ENCODE results near the gene EGFL7.

DNA sequence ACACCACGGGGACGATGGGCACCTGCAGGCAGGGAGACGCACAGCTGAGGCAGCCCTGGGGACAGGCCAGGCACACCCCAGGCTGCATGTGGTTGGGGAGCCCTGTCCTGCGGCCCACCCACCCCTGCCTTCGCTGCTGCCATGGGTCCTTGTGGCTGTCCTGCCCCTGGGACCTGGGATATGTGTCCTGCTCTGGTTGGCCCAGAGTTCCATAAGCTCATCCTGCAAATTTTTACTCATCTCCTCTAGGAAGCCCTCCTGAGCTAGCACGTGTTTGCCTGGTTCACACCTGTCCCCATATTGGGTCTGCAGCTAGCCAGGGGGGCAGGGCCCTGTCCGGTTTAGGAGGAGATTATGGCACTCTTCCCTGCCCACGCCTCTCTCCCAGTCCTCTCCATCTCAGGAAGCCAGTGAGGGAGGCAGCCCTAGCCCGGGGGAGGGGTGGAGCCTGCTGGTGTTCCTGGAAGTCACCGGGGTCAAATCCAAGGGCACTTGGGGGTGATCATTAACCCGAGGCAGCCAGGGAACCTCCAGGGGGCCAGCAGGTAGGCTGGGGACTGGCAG is 12.2 kb downstream of the EGFL7 start:
- TF ChIP-seq, protein P1, sequence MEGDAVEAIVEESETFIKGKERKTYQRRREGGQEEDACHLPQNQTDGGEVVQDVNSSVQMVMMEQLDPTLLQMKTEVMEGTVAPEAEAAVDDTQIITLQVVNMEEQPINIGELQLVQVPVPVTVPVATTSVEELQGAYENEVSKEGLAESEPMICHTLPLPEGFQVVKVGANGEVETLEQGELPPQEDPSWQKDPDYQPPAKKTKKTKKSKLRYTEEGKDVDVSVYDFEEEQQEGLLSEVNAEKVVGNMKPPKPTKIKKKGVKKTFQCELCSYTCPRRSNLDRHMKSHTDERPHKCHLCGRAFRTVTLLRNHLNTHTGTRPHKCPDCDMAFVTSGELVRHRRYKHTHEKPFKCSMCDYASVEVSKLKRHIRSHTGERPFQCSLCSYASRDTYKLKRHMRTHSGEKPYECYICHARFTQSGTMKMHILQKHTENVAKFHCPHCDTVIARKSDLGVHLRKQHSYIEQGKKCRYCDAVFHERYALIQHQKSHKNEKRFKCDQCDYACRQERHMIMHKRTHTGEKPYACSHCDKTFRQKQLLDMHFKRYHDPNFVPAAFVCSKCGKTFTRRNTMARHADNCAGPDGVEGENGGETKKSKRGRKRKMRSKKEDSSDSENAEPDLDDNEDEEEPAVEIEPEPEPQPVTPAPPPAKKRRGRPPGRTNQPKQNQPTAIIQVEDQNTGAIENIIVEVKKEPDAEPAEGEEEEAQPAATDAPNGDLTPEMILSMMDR (IDR thresholded peaks at IDR 0.05): no peak
- TF ChIP-seq GABPA (IDR thresholded peaks at IDR 0.05; ENCODE audit: low read depth) (no peak), POLR2AphosphoS5 (IDR thresholded peaks at IDR 0.05; ENCODE audit: low read depth, low read length) (no peak), RFX5 (IDR thresholded peaks at IDR 0.05; ENCODE audit: low read length) (no peak)

Measured in SK-N-SH (cell line).